Psoas muscle (tissue), 8 donors: ENCODE data around the gene INPP5J. TPM values are rescaled to one million over a fixed set of nuclear protein-coding genes. Genes with fewer than 3 reads are reported as not detected.
A peak's percentile ranks its signal among the peaks of the same experiment; 100 is the strongest.

Experiments used
- ATAC-seq, 4 donors: fragments of 200-7000 bp; cut with Tn5 transposase; one replicate each; pipeline ENCODE4 v1.9.1; 2020; ENCODE audit warnings: moderate library complexity in 3 of 4, mild to moderate bottlenecking in 2 of 4
- DNase-seq, 2 donors: peaks; one replicate each; pipeline ENCODE4 v3.0.0-alpha.2; 2020
- H3K27ac ChIP-seq: fragments of 200-600 bp; one replicate; pipeline ENCODE4 v1.8.0; 2022
- H3K27me3 ChIP-seq, 3 donors: fragments of 200-600 bp in 1 of 3; one replicate each; pipeline versions ENCODE4 v1.6.1 to v1.8.0; 2013 to 2022; ENCODE audit warnings: low read length in 2 of 3, mild to moderate bottlenecking in 2 of 3, moderate library complexity in 1 of 3; ENCODE audit not compliant: insufficient read depth in 3 of 3
- H3K36me3 ChIP-seq, 2 donors: fragments of 200-600 bp in 1 of 2; one replicate each; pipeline versions ENCODE4 v1.6.1 to v1.8.0; 2013 to 2022; ENCODE audit warnings: low read depth in 1 of 2, mild to moderate bottlenecking in 1 of 2, moderate library complexity in 1 of 2; ENCODE audit not compliant: insufficient read depth in 1 of 2
- H3K4me1 ChIP-seq: fragments of 200-600 bp; one replicate; pipeline ENCODE4 v1.8.0; 2022
- H3K4me3 ChIP-seq: fragments of 200-600 bp; one replicate; pipeline ENCODE4 v1.8.0; 2022; ENCODE audit warnings: mild to moderate bottlenecking
- H3K9me3 ChIP-seq: fragments of 200-600 bp; one replicate; pipeline ENCODE4 v1.8.0; 2022
- WGBS, 3 donors: extraction: QIAGEN DNeasy Blood & Tissue Kit; methylation state at CpG; one replicate each; pipeline versions ENCODE4 v1.1.6 to v1.1.7; 2013; 5-methylcytosine and 5-hydroxymethylcytosine counted together
- intact Hi-C, 2 donors: fragments of 100-400 bp; cut with DNase I; formaldehyde crosslinking; loops; one replicate each; pipeline versions ENCODE4 v1.11.0 to v1.14.2; 2022
- polyA plus RNA-seq, 3 donors: library from polyadenylated mRNA; stranded (reverse); fragments of 200-250 nt; gene quantifications; one replicate each; pipeline ENCODE4 v1.2.3, GENCODE V29; 2013
- total RNA-seq, 4 donors: library from RNA; stranded (reverse); fragmentation: NEBNext Ultra II Directional in 2 of 4; extraction: Animal tissue kit (Norgen Biotek cat#: 25700) in 2 of 4; gene quantifications; one replicate each; pipeline versions ENCODE4 v1.2.1 to v1.2.4, GENCODE V29; 2021 to 2023
- TF ChIP-seq, protein P1 (sequence below): fragments of 200-600 bp; IDR thresholded peaks from one replicate; pipeline ENCODE4 v1.8.0; 2022; ENCODE audit warnings: antibody characterized with exemption
- donor health status: healthy with polysubstance abuse.
- donor health status: DM: no; HTN: no; CAD: no; lungs with moderate emphysema.
- donor health status: Bipolar disorder and iron deficiency.
- donor health status: healthy.
- donor health status: DM: yes; HTN: yes; CAD: no.
- donor health status: DM: no; HTN: no; CAD: no.
- donor health status: DM: no; HTN: no; CAD: no.
- donor health status: DM: yes; HTN: yes; CAD: no.

The INPP5J gene
- total and polyA plus RNA-seq, 7 donors, result 0.14 to 4.4 (median 1.3) TPM

DNA sequence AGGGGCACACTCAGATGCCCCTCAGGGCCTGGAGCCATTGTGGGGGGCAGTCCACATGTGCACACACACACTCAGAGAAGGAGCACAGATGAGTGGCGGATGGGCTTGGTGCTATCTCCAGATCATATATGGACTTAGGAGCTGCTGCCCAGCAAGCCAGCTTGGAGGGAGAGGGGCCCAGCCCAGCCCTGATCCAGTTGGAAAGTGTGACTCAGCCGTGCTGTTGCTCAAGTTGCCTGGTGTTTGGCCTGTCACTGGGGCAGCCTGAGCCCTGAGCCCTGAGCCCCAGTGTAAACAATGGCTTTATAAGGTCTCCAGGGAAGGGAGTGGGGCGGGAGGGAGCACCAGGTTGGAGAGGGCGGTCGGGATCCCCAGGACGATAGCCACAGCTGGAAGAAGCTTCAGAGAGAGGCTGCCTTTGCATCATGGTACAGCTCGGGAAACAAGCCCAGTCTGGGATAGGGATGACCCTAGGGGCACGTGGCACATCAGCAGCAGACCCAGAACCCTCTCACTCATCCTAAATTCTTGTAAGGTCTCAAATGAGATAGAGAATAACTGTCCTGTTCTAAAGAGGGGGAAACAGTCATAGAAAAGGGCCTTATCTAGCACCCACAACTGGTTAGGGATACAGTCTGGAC, 20.2 kb upstream of the INPP5J start:
- 26 to 53% (median 35%) methylated on average over 8 of the region's 8 CpGs for WGBS, 3 donors
- H3K9me3 ChIP-seq, result no peaks in the 10 kb centered on the region
- H3K4me3 ChIP-seq, result no peak overlapping the region
- H3K36me3 ChIP-seq, result peaks cover 0 to 62% of the 10 kb centered on the region in 2 donors
- no peaks in the 10 kb centered on the region for H3K27me3 ChIP-seq
- H3K27ac ChIP-seq, result peak overlapping the region; percentile 86
- intact Hi-C loops, result loop anchor here in 1 of 2 donors (10.0 kb wide), 1 partner anchor 172 kb away; no protein-coding TSS in a partner anchor
- TF ChIP-seq, protein P1, sequence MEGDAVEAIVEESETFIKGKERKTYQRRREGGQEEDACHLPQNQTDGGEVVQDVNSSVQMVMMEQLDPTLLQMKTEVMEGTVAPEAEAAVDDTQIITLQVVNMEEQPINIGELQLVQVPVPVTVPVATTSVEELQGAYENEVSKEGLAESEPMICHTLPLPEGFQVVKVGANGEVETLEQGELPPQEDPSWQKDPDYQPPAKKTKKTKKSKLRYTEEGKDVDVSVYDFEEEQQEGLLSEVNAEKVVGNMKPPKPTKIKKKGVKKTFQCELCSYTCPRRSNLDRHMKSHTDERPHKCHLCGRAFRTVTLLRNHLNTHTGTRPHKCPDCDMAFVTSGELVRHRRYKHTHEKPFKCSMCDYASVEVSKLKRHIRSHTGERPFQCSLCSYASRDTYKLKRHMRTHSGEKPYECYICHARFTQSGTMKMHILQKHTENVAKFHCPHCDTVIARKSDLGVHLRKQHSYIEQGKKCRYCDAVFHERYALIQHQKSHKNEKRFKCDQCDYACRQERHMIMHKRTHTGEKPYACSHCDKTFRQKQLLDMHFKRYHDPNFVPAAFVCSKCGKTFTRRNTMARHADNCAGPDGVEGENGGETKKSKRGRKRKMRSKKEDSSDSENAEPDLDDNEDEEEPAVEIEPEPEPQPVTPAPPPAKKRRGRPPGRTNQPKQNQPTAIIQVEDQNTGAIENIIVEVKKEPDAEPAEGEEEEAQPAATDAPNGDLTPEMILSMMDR, result no peak
- peak; percentile 82 to 87 (median 84) for ATAC-seq
- peaks cover 45% of the 10 kb centered on the region for H3K4me1 ChIP-seq
- DNase-seq, result peak; percentile 89 to 94

DNA sequence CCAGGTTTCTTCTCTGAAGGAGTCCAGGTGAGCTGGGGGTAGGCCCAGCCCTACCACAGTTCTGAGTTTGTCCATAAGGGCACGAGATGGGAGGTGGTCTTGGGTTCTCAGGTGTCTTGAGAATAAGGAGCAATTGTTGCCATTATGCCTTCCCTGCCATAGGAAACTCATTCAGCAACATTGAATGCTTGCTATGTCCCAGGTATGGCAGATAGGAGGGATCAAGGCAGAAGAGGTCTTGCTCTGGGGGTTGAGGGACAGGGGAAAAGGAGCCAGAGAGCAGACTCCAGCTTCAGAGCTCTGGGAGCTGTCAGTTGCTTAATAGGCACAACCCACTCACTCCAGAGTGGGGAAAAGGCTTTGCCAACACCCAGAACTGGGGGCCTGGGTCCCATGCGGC, 19.7 kb upstream of the INPP5J start:
- Histone ChIP-seq H3K4me1 (peaks cover 43% of the 10 kb centered on the region), H3K4me3 (no peak overlapping the region), H3K9me3 (no peaks in the 10 kb centered on the region), H3K27ac (peak overlapping the region; percentile 86), H3K36me3 (peaks cover 0 to 57% of the 10 kb centered on the region in 2 donors), H3K27me3 (no peaks in the 10 kb centered on the region)
- TF ChIP-seq, protein P1, result no peak
- intact Hi-C loops, result loop anchor here in 1 of 2 donors (10.0 kb wide), 1 partner anchor 172 kb away; no protein-coding TSS in a partner anchor
- DNase-seq (no peak), ATAC-seq (no peak)
- 70 to 93% (median 91%) methylated on average over 2 of the region's 2 CpGs for WGBS, 3 donors

DNA sequence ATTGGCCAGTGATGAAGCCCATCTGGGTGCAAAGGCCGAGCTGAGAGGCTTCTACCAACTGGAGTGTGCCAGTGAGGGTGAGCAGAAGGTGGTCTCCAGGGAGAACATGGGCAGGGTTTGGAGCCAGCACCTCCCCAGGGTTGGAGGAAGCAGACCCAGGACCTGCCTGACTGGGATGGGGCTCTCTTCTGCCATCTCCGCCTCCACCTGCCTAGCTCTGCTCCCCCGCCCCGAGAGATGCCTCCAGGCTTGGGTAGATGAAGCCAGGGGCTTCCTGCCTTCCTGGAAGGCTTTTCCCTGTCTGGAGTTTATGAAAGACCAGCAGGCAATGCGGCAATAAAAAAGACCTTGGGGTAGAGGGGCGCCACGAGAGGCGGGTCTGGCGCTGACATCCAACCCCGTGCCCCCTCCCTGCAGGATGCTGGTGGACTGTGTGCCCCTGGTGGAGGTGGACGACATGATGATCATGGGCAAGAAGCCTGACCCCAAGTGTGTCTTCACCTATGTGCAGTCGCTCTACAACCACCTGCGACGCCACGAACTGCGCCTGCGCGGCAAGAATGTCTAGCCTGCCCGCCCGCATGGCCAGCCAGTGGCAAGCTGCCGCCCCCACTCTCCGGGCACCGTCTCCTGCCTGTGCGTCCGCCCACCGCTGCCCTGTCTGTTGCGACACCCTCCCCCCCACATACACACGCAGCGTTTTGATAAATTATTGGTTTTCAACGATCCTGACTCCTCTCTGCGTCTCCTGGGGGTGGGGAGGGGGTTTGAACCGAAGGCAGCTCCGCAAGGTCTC, 18.7 kb upstream of the INPP5J start:
- 70 to 82% (median 73%) methylated on average over 33 of the region's 33 CpGs for WGBS, 3 donors
- DNase-seq (no peak), ATAC-seq (no peak)
- intact Hi-C loops, result loop anchor here in 1 of 2 donors (10.0 kb wide), 1 partner anchor 171 kb away; no protein-coding TSS in a partner anchor
- Histone ChIP-seq H3K9me3 (no peaks in the 10 kb centered on the region), H3K27me3 (no peaks in the 10 kb centered on the region), H3K4me1 (peaks cover 39% of the 10 kb centered on the region), H3K4me3 (no peak overlapping the region), H3K36me3 (peaks cover 0 to 47% of the 10 kb centered on the region in 2 donors), H3K27ac (peak overlapping the region; percentile 86)
- TF ChIP-seq, protein P1, result no peak

DNA sequence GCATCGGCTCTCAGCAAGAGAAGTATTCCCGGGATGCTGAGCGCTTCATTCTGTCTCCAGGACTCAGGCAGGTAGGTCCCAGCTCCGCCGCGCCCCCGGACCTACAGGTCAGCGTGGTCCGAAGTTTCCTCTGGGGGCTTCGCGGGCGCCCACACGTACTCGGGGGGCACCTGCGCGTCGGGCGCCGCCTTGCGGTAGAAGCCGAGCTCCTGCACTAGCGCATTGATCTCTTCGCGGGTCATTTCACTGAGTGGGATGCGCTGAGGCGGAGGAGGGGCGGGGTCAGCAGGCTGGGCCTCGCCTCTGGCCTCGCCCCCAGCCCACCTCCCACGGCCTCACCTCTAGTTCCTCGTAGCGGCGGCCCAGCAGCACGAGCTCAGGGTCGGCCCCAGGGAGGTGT, 17.9 kb upstream of the INPP5J start:
- no peak for DNase-seq

More for the DNA sequence above, 17.9 kb upstream of the INPP5J start:
- WGBS, 3 donors, result 56 to 62% (median 59%) methylated on average over 35 of the region's 35 CpGs
- H3K4me1 ChIP-seq, result peaks cover 32% of the 10 kb centered on the region
- ATAC-seq, result no peak
- intact Hi-C loops, result loop anchor here (5.0 to 10.0 kb wide), 3 partner anchors 42 to 170 kb away; no protein-coding TSS in a partner anchor
- no peaks in the 10 kb centered on the region for H3K27me3 ChIP-seq
- H3K9me3 ChIP-seq, result no peaks in the 10 kb centered on the region
- H3K4me3 ChIP-seq, result no peak overlapping the region
- H3K27ac ChIP-seq, result peak overlapping the region; percentile 89
- peaks cover 0 to 39% of the 10 kb centered on the region in 2 donors for H3K36me3 ChIP-seq
- TF ChIP-seq, protein P1, result peak; percentile 7
